ENCODE data around the gene SMC4.

DNA sequence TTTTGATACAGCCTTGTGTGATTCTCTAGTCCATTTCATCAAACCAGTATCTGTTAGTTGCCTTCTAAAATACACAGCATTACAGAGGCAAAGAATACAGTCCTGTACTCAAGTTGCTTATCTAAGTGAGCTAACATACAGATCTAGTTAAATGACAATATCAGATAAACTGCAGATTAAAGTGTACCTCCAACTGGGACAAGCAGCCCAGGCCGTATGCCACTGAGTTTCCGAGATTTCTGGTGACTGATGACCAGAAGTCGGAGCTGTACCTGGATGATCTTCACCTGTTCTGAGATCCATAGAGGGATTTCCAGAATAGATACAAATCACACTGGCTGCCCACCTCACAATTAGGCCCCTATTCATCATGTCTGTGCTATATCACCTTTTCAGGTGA is 56.4 kb downstream of the SMC4 start:
- TF ChIP-seq, protein P1, sequence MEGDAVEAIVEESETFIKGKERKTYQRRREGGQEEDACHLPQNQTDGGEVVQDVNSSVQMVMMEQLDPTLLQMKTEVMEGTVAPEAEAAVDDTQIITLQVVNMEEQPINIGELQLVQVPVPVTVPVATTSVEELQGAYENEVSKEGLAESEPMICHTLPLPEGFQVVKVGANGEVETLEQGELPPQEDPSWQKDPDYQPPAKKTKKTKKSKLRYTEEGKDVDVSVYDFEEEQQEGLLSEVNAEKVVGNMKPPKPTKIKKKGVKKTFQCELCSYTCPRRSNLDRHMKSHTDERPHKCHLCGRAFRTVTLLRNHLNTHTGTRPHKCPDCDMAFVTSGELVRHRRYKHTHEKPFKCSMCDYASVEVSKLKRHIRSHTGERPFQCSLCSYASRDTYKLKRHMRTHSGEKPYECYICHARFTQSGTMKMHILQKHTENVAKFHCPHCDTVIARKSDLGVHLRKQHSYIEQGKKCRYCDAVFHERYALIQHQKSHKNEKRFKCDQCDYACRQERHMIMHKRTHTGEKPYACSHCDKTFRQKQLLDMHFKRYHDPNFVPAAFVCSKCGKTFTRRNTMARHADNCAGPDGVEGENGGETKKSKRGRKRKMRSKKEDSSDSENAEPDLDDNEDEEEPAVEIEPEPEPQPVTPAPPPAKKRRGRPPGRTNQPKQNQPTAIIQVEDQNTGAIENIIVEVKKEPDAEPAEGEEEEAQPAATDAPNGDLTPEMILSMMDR (IDR thresholded peaks at IDR 0.05), result no peak
- no peak for TF ChIP-seq NRF1 (IDR thresholded peaks at IDR 0.05; ENCODE audit: low read depth, low read length)
- TF ChIP-seq TEAD4 (IDR thresholded peaks at IDR 0.05; ENCODE audit: borderline replicate concordance, insufficient read depth), result no peak
- TF ChIP-seq SIN3A (IDR thresholded peaks at IDR 0.05; ENCODE audit: borderline replicate concordance, low read depth, low read length), result no peak

All from SK-N-SH (cell line).